ENCODE results near the gene DEFB110.

DNA sequence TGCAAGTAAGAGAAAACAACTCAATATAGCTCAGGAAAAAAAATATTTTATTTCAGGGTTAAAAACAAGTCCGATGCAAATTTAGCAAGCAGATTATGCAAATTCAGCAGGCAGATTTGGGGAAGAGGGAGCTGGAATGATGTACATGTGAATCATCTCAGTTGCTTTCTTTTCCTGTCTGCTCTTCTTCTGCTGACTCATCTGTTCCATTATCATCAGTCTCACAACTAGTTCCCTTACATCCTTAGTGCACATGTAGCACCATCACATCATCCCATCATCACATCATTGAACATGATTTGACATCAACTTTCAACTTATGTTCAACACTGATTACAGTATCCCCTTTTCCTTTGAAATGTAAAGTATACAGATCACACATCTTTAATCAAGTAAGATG lies 40.9 kb downstream of the DEFB110 start:
- no peak for TF ChIP-seq NFIB (CRISPR knock-in tag; IDR thresholded peaks at IDR 0.05; ENCODE audit: borderline replicate concordance)
- TF ChIP-seq, protein P1, sequence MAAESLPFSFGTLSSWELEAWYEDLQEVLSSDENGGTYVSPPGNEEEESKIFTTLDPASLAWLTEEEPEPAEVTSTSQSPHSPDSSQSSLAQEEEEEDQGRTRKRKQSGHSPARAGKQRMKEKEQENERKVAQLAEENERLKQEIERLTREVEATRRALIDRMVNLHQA (CRISPR knock-in tag; IDR thresholded peaks at IDR 0.05): no peak
- TF ChIP-seq DNMT1 (CRISPR knock-in tag; IDR thresholded peaks at IDR 0.05): no peak
- TF ChIP-seq, protein P2, sequence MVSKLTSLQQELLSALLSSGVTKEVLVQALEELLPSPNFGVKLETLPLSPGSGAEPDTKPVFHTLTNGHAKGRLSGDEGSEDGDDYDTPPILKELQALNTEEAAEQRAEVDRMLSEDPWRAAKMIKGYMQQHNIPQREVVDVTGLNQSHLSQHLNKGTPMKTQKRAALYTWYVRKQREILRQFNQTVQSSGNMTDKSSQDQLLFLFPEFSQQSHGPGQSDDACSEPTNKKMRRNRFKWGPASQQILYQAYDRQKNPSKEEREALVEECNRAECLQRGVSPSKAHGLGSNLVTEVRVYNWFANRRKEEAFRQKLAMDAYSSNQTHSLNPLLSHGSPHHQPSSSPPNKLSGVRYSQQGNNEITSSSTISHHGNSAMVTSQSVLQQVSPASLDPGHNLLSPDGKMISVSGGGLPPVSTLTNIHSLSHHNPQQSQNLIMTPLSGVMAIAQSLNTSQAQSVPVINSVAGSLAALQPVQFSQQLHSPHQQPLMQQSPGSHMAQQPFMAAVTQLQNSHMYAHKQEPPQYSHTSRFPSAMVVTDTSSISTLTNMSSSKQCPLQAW (CRISPR knock-in tag; IDR thresholded peaks at IDR 0.05): no peak
- no peak for TF ChIP-seq ZNF644 (CRISPR knock-in tag; IDR thresholded peaks at IDR 0.05; ENCODE audit: low read depth)
- TF ChIP-seq, protein P3, sequence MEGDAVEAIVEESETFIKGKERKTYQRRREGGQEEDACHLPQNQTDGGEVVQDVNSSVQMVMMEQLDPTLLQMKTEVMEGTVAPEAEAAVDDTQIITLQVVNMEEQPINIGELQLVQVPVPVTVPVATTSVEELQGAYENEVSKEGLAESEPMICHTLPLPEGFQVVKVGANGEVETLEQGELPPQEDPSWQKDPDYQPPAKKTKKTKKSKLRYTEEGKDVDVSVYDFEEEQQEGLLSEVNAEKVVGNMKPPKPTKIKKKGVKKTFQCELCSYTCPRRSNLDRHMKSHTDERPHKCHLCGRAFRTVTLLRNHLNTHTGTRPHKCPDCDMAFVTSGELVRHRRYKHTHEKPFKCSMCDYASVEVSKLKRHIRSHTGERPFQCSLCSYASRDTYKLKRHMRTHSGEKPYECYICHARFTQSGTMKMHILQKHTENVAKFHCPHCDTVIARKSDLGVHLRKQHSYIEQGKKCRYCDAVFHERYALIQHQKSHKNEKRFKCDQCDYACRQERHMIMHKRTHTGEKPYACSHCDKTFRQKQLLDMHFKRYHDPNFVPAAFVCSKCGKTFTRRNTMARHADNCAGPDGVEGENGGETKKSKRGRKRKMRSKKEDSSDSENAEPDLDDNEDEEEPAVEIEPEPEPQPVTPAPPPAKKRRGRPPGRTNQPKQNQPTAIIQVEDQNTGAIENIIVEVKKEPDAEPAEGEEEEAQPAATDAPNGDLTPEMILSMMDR (CRISPR knock-in tag; IDR thresholded peaks at IDR 0.05): no peak
